HG02885 (cell line): ENCODE data around the gene MARCHF3.

ENCODE experiments used
- ATAC-seq: cut with Tn5 transposase; IDR thresholded peaks from one replicate; pipeline ENCODE4 v1.9.1; 2021; ENCODE audit warnings: mild to moderate bottlenecking; ENCODE audit not compliant: unreplicated experiment, poor library complexity

MARCHF3 gene

GRCh38 chr5:126829098-126829497 is 201.3 kb downstream of the MARCHF3 start:
- no peak for ATAC-seq

GRCh38 chr5:126826619-126827215 is 203.6 kb downstream of the MARCHF3 start:
- no peak for ATAC-seq

GRCh38 chr5:126819253-126819652 is 211.1 kb downstream of the MARCHF3 start:
- ATAC-seq: no peak

GRCh38 chr5:126818736-126819135 is 211.6 kb downstream of the MARCHF3 start:
- ATAC-seq: no peak
